DMS79 treated with DMSO at 0.1 percent for 48 hours (cell line): Measurements from ENCODE around the gene RPUSD2.

ENCODE experiments used
- DNase-seq: peaks from one replicate; lab custom pipeline; 2025; lab: John Stamatoyannopoulos, UW

Gene RPUSD2

GRCh38 chr15:40623361-40623760 lies 54.3 kb downstream of the RPUSD2 start:
- DNase-seq = no peak
